ENCODE data around the gene C9orf152. TPM values are rescaled to one million over a fixed set of nuclear protein-coding genes. Genes with fewer than 3 reads are reported as not detected.

Gene C9orf152
- total and polyA plus RNA-seq, 9 of the 15 experiments (the other 6 are each of a cell fraction or from before 2014, with no cell fraction given): not detected

GRCh38 chr9:110248361-110248760 is 40.4 kb upstream of the C9orf152 start:
- Histone ChIP-seq H3K4me3 (no peak overlapping the region), H3K4me1 (replicated peaks in 1 of 2; ENCODE audit: control insufficient read depth in 2 of 2, insufficient read depth in 2 of 2, low read length in 2 of 2) (peaks cover 0 to 4% of the 10 kb centered on the region in 2 experiments; a peak in 2 of 5 replicates), H3K4me2 (ENCODE audit: insufficient read depth, low read length) (no peak overlapping the region), H2AFZ (ENCODE audit: low read depth, low read length) (no peak overlapping the region), H3K27ac (ENCODE audit: extremely low read depth, low read depth, low read length) (no peak overlapping the region), H3K36me3 (ENCODE audit: control insufficient read depth, insufficient read depth, low read length) (peaks cover 81% of the 10 kb centered on the region), H3K9me3 (replicated peaks; ENCODE audit: control insufficient read depth, insufficient read depth, low read depth, low read length) (no peaks in the 10 kb centered on the region), H3K9me1 (ENCODE audit: control insufficient read depth, insufficient read depth, low read length) (peaks cover 5% of the 10 kb centered on the region), H3K9ac (ENCODE audit: insufficient read depth in 1 of 2, low read depth in 2 of 2, low read length in 2 of 2) (no peak overlapping the region), H3K27me3 (ENCODE audit: control insufficient read depth in 2 of 2, insufficient read depth in 2 of 2, low read length in 2 of 2) (no peaks in the 10 kb centered on the region), H4K20me1 (replicated peaks; ENCODE audit: control insufficient read depth, insufficient read depth, low read length) (peaks cover 30% of the 10 kb centered on the region), H3K79me2 (ENCODE audit: control insufficient read depth, insufficient read depth, low read length) (peaks cover 63% of the 10 kb centered on the region)
- WGBS (ENCODE audit: insufficient coverage, low coverage, missing lambda C conversion rate): 96% methylated on average over 2 of the region's 2 CpGs
- FAIRE-seq (no peak), DNase-seq (ENCODE audit: extremely low read depth in 1 of 4, low spot score in 3 of 4) (no peak), ATAC-seq (no peak)
- no TSS peak for BruUV-seq (replicated peaks)
- intact Hi-C loops (cut with micrococcal nuclease) (no loop called here), in situ Hi-C loops (cut with MboI) (no loop called here)
- TF ChIP-seq ZNF699 (CRISPR knock-in tag; IDR thresholded peaks at IDR 0.05; ENCODE audit: insufficient replicate concordance): no peak
- no peak for TF ChIP-seq MCM7 (IDR thresholded peaks at IDR 0.05)
- no peak for TF ChIP-seq SREBF1 (IDR thresholded peaks at IDR 0.05; ENCODE audit: borderline replicate concordance, low read depth, low read length)
- TF ChIP-seq NBN (IDR thresholded peaks at IDR 0.05; ENCODE audit: low read depth): no peak
- TF ChIP-seq PML (IDR thresholded peaks at IDR 0.05; ENCODE audit: low read length): no peak
- TF ChIP-seq HDAC8 (tag; IDR thresholded peaks at IDR 0.05): no peak
- TF ChIP-seq ZNF766 (CRISPR knock-in tag; conservative IDR thresholded peaks at IDR 0.05): no peak
- no peak for TF ChIP-seq NELFE (IDR thresholded peaks at IDR 0.05; ENCODE audit: insufficient read depth, insufficient read length)
- TF ChIP-seq NCOA2 (IDR thresholded peaks at IDR 0.05; ENCODE audit: partially characterized antibody in 2 of 2): no peak
- no peak for TF ChIP-seq HLTF (IDR thresholded peaks at IDR 0.05)
- no peak for TF ChIP-seq SMAD3 (CRISPR knock-in tag; conservative IDR thresholded peaks at IDR 0.05)
- no peak for TF ChIP-seq MCM2 (IDR thresholded peaks at IDR 0.05; ENCODE audit: low read depth)
- ChIA-PET POLR2A (interaction anchor here (1.2 kb wide), 1 partner anchor 8 kb away, joined by 3 read pairs; the partner anchor contains the start of gene TXN), CTCF (ENCODE audit: low intra/inter-chr PET ratio) (no interaction called here)

Data from K562 (cell line).